GM12801 (cell line): ENCODE data around the gene RAB5B.

Experiments
- TF ChIP-seq, protein P1 (sequence below): IDR thresholded peaks from one replicate; pipeline ENCODE4 v1.5.1; 2011; ENCODE audit warnings: control low read depth; ENCODE audit not compliant: insufficient read length; ENCODE audit errors: extremely low read depth

The RAB5B gene

DNA sequence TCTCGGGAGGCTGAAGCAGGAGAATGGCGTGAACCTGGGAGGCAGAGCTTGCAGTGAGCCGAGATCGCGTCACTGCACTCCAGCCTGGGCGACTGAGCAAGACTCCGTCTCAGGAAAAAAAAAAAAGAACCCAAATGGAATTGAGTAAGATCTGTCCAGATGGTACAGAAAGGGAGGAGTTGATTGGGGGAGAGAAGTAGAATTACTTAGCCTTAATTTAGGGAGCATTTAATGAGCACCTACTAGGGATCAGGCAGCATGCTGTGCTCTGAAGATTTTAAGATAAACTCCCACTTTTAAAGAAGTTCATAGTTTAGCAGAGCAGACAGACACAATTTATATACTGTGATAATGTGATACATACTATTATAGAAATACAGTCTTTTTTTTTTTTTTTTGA is 4.5 kb downstream of the RAB5B start:
- TF ChIP-seq, protein P1, sequence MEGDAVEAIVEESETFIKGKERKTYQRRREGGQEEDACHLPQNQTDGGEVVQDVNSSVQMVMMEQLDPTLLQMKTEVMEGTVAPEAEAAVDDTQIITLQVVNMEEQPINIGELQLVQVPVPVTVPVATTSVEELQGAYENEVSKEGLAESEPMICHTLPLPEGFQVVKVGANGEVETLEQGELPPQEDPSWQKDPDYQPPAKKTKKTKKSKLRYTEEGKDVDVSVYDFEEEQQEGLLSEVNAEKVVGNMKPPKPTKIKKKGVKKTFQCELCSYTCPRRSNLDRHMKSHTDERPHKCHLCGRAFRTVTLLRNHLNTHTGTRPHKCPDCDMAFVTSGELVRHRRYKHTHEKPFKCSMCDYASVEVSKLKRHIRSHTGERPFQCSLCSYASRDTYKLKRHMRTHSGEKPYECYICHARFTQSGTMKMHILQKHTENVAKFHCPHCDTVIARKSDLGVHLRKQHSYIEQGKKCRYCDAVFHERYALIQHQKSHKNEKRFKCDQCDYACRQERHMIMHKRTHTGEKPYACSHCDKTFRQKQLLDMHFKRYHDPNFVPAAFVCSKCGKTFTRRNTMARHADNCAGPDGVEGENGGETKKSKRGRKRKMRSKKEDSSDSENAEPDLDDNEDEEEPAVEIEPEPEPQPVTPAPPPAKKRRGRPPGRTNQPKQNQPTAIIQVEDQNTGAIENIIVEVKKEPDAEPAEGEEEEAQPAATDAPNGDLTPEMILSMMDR: no peak

DNA sequence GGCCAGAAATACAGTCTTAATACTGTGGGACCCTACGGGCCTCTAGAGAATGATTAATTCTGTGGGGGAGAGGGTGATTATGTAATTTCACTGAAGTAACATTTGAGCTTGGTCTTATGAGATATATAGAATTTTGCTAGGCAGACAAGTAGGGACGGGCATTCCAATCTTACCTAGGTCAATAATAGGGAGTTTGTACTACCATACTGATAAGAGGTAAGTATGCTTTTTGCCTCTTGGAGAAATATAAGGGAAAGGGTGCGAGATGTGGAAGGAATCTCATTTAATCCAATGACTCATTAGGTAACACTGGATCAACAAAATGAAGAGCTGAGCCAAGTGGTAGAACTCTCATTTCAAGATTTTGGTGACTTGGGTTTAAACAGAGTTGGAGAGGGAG is 5.2 kb downstream of the RAB5B start:
- TF ChIP-seq, protein P1: no peak

DNA sequence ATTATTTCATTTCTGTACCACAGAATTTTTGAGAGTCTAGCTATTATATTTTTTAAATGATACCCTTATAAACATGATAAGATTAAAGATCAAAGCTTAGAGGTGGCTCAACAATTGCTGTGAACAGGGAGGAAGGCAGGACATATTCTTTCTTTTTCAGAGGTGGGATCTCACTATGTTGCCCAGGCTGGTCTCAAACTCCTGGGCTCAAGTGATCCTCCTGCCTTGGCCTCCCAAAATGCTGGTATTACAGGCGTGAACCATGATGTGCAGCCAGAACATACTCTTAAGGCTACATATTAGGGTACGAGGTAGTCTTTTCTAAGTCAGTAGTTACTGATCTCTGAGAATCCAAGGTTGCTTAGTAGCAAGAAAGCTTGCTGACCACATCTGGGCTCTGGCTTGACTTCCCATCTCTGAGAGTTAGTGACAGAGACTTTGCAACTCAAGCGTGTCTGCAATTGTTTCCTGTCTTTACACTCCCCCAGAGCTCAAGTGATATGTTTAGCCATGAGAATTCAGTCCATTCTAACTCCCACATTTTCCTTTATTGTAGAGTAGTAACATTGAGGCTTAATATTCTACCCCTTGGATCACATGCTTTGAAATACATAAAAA is 8.6 kb downstream of the RAB5B start:
- TF ChIP-seq, protein P1: no peak

DNA sequence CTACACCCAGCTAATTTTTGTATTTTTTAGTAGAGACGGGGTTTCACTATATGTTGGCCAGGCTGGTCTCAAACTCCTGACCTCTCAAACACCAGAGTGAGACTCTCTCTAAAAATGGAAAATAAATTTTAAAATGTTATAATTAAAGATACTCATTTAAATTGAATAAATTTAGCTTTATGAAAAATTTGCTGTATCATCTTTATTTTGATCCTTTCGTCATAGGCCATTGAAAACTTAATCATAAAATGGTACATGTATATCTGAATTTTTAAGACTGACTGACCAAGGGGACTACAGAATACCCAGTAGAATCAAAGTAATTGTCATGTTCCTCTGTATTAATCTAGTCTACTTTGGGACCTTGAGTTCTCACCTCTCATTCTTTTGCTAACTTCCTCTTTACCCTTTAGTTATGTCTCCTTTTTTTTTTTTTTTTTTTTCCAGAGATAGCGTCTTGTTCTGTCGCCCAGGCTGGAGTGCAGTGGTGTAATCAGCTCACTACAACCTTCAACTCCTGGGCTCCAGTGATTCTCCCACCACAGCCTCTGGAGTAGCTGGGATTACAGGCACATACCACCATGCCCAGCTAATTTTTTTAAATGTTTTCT is 9.5 kb downstream of the RAB5B start:
- TF ChIP-seq, protein P1: no peak

DNA sequence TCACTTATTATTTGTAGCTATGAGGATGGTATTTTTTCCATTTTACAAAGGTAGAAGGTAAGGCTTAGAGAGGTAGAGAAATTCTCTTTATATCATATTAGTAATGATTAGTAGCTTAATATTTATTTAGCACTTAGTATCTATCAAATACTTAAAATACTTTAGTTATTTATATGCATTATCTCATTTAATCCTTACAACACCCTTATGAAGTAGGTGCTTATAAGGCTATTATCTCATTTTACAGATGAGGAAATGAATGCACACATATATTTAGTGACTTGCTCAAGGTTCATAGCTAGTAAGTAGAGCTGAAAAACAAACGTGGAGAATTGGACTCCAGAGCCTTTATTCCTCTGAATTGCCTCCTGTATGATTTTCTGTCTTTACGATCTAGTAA is 11.0 kb downstream of the RAB5B start:
- TF ChIP-seq, protein P1: no peak

DNA sequence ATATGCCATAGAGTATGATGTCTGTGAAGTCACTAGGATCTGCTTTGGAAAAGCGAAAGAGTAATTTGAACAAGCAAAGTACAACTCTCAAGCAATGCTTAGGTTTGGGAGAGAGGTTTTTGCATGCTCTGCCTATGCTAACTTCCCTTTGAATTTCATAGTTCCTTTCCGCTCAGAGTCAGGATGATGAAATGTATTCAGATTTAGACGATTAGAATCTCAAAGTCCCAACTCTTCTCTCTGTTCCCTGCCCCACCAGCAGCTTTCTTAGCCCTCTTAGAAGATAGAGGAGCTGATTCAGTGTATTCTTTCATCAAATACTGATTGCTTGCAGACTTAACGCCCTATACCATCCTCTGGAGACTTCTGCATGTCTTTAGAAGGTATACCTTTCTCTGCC is 11.5 kb downstream of the RAB5B start:
- TF ChIP-seq, protein P1: no peak

DNA sequence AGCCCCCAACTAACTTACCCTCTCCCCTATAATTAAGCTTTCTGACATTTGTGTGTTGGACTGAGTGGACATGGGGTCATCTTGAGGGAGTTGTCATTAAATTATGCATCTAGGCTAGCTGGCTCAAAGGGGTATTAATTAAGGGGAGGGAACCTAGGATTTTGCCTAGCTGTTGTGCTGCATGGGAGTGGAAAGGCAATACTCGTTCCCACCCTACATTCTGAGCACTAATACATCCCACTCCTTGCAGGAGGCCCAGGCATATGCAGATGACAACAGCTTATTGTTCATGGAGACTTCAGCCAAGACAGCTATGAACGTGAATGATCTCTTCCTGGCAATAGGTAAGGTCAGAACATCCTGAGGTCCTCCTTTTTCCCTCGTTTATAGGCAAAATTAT is 17.2 kb downstream of the RAB5B start:
- TF ChIP-seq, protein P1: no peak
